DOHH2 (cell line): ENCODE data around the gene CES4A.
A peak's percentile ranks its signal among the peaks of the same experiment; 100 is the strongest.
"Not testable (repeated sequence)": the region's sequence is repeated elsewhere in the genome, so short reads cannot be mapped to it uniquely, and the experiment has no call there.

ENCODE experiments used
- H3F3A ChIP-seq: fragments of 200-600 bp; sonication (generic), shearing (Covaris generic); 2 replicates; pipeline ENCODE4 v1.6.0; 2016; ENCODE audit warnings: antibody characterized with exemption, mild to moderate bottlenecking; ENCODE audit not compliant: control insufficient read depth, insufficient read depth
- H3K27ac ChIP-seq: fragments of 200-600 bp; sonication (generic); 2 replicates; pipeline ENCODE4 v1.5.1; 2014; ENCODE audit warnings: low read depth, mild to moderate bottlenecking, low read length, moderate library complexity
- H3K27me3 ChIP-seq: fragments of 200-600 bp; sonication (generic); 2 replicates; pipeline ENCODE4 v1.6.1; 2014; ENCODE audit warnings: mild to moderate bottlenecking, low read length, mixed read lengths; ENCODE audit not compliant: control insufficient read depth
- H3K36me3 ChIP-seq: fragments of 200-600 bp; sonication (generic); 2 replicates; pipeline ENCODE4 v1.6.1; 2014; ENCODE audit warnings: mild to moderate bottlenecking, low read length, moderate library complexity, mixed read lengths; ENCODE audit not compliant: control insufficient read depth
- H3K4me1 ChIP-seq: fragments of 200-600 bp; sonication (generic); 2 replicates; pipeline ENCODE4 v1.6.1; 2014; ENCODE audit warnings: mild to moderate bottlenecking, low read length, mixed read lengths; ENCODE audit not compliant: control insufficient read depth
- H3K4me2 ChIP-seq: fragments of 200-600 bp; sonication (generic); 2 replicates; pipeline ENCODE4 v1.6.0; 2014; ENCODE audit warnings: mild to moderate bottlenecking, low read length, moderate library complexity
- H3K4me3 ChIP-seq: fragments of 200-600 bp; sonication (generic); 2 replicates; pipeline ENCODE4 v1.5.1; 2014; ENCODE audit warnings: mild to moderate bottlenecking, low read length, mixed read lengths
- H3K79me2 ChIP-seq: fragments of 200-600 bp; sonication (generic); 2 replicates; pipeline ENCODE4 v1.6.1; 2014; ENCODE audit warnings: mild to moderate bottlenecking, low read length, mixed read lengths; ENCODE audit not compliant: control insufficient read depth
- H3K9me2 ChIP-seq: fragments of 200-600 bp; sonication (generic); replicated peaks from 2 replicates; pipeline ENCODE4 v1.6.1; 2014; ENCODE audit warnings: mild to moderate bottlenecking, low read length, mixed read lengths; ENCODE audit not compliant: control insufficient read depth
- H3K9me3 ChIP-seq: fragments of 200-600 bp; sonication (generic); 2 replicates; pipeline ENCODE4 v1.6.1; 2014; ENCODE audit warnings: antibody characterized with exemption, low read length, mixed read lengths; ENCODE audit not compliant: control insufficient read depth, insufficient read depth
- H4K20me1 ChIP-seq: fragments of 200-600 bp; sonication (generic); 2 replicates; pipeline ENCODE4 v1.6.0; 2014; ENCODE audit warnings: low read depth, mild to moderate bottlenecking, antibody characterized with exemption, low read length, moderate library complexity; ENCODE audit not compliant: control insufficient read depth, insufficient read depth
- CTCF ChIP-seq: fragments of 200-600 bp; sonication (generic); IDR thresholded peaks from one replicate; pipeline ENCODE4 v1.5.1; 2014; ENCODE audit warnings: antibody characterized with exemption, mild to moderate bottlenecking, low read depth, low read length; ENCODE audit not compliant: poor library complexity, severe bottlenecking
- EZH2phosphoT487 ChIP-seq: fragments of 200-600 bp; sonication (generic); IDR thresholded peaks from 2 replicates; pipeline ENCODE4 v1.6.1; 2017; ENCODE audit warnings: borderline replicate concordance, mild to moderate bottlenecking, antibody characterized with exemption, low read length, moderate library complexity, mixed read lengths

The CES4A gene

GRCh38 chr16:66952430-66953110 lies 35.8 kb upstream of the CES4A start:
- Histone ChIP-seq H3K4me1 (peaks cover 12% of the 10 kb centered on the region), H3K27ac (no peak overlapping the region), H3K27me3 (peaks cover 45% of the 10 kb centered on the region), H3K36me3 (no peaks in the 10 kb centered on the region), H3K9me2 (no peaks in the 10 kb centered on the region), H3K4me2 (no peak overlapping the region), H4K20me1 (no peaks in the 10 kb centered on the region), H3K79me2 (no peaks in the 10 kb centered on the region), H3F3A (no peaks in the 10 kb centered on the region), H3K4me3 (no peak overlapping the region), H3K9me3 (no peaks in the 10 kb centered on the region)
- TF ChIP-seq CTCF (no peak), EZH2phosphoT487 (no peak)

GRCh38 chr16:66953462-66954096 lies 34.8 kb upstream of the CES4A start:
- Histone ChIP-seq H3K36me3 (no peaks in the 10 kb centered on the region), H3K27ac (no peak overlapping the region), H3K4me1 (peaks cover 2% of the 10 kb centered on the region), H3K27me3 (peaks cover 38% of the 10 kb centered on the region), H3K79me2 (no peaks in the 10 kb centered on the region), H3K4me3 (no peak overlapping the region), H3K9me3 (no peaks in the 10 kb centered on the region), H3K9me2 (no peaks in the 10 kb centered on the region), H3F3A (no peaks in the 10 kb centered on the region), H3K4me2 (no peak overlapping the region), H4K20me1 (no peaks in the 10 kb centered on the region)
- TF ChIP-seq CTCF = no peak
- TF ChIP-seq EZH2phosphoT487 = no peak

GRCh38 chr16:66954097-66954659 lies 34.2 kb upstream of the CES4A start:
- Histone ChIP-seq H3K27ac (no peak overlapping the region), H3K4me2 (no peak overlapping the region), H3K27me3 (peaks cover 32% of the 10 kb centered on the region), H4K20me1 (no peaks in the 10 kb centered on the region), H3F3A (no peaks in the 10 kb centered on the region), H3K4me3 (no peak overlapping the region), H3K9me2 (no peaks in the 10 kb centered on the region), H3K9me3 (no peaks in the 10 kb centered on the region), H3K79me2 (no peaks in the 10 kb centered on the region), H3K4me1 (no peaks in the 10 kb centered on the region), H3K36me3 (no peaks in the 10 kb centered on the region)
- TF ChIP-seq CTCF (peak; percentile 83), EZH2phosphoT487 (no peak)

GRCh38 chr16:66955363-66956153 lies 32.8 kb upstream of the CES4A start:
- H3K27me3 ChIP-seq = peaks cover 21% of the 10 kb centered on the region
- H3K79me2 ChIP-seq, H3K36me3 ChIP-seq, H3K4me1 ChIP-seq, H3K4me3 ChIP-seq, H3K9me2 ChIP-seq, H4K20me1 ChIP-seq, H3F3A ChIP-seq, H3K4me2 ChIP-seq, H3K27ac ChIP-seq, H3K9me3 ChIP-seq: not testable (repeated sequence)

GRCh38 chr16:66956154-66956457 lies 32.3 kb upstream of the CES4A start:
- H3K4me1 ChIP-seq, H3K4me2 ChIP-seq, H3K9me2 ChIP-seq: not testable (repeated sequence)

More at GRCh38 chr16:66956154-66956457, 32.3 kb upstream of the CES4A start:
- H3K9me3 ChIP-seq, H3K79me2 ChIP-seq, H3K36me3 ChIP-seq, H3K4me3 ChIP-seq, H3F3A ChIP-seq, H4K20me1 ChIP-seq, H3K27ac ChIP-seq: not testable (repeated sequence)
- H3K27me3 ChIP-seq = peaks cover 17% of the 10 kb centered on the region
